Measurements from ENCODE around the gene FGF12. TPM values are rescaled to one million over a fixed set of nuclear protein-coding genes. Genes with fewer than 3 reads are reported as not detected.

FGF12 gene
- total and polyA plus RNA-seq, 2 experiments from 2014 or later: 6.0 to 14.3 TPM

DNA sequence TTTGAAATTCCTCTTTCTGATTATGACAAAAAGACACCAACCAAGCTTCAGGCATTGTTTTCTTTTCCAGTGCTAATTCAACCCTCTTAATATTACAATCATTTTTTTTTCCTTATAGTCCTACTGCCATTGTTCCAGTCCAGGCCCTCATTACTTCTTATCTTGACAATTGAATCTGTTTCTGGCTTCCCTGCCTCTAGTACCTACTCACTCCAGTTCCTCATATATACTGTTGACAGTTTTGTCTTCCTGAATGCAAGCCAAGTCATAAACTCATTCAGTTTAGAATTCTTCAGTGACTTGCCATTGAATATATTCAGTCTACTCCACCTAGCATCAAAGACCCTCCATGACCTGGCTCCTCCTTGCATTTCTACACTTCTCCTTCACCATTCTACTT lies 507.4 kb downstream of the FGF12 start:
- no peaks in the 10 kb centered on the region for H4K20me1 ChIP-seq (replicated peaks; ENCODE audit: insufficient read depth)
- Mint-ChIP-seq H3K4me1 (peaks cover 2% of the 10 kb centered on the region), H3K36me3 (ENCODE audit: low read depth) (no peaks in the 10 kb centered on the region), H3K9me3 (no peaks in the 10 kb centered on the region), H3K27ac (no peak overlapping the region), H3K27me3 (ENCODE audit: insufficient read depth, low read depth, poor library complexity) (peaks cover 2% of the 10 kb centered on the region), H3K4me3 (no peak overlapping the region)
- TF ChIP-seq ZNF114 (CRISPR knock-in tag; IDR thresholded peaks at IDR 0.05) (no peak), CREB1 (CRISPR knock-in tag; IDR thresholded peaks at IDR 0.05; ENCODE audit: low read depth) (no peak), CTCF (conservative IDR thresholded peaks at IDR 0.05; ENCODE audit: low read depth in 2 of 2) (no peak), EZH2 (IDR thresholded peaks at IDR 0.05; ENCODE audit: low read depth, unreplicated experiment) (no peak), NANOG (IDR thresholded peaks at IDR 0.05; ENCODE audit: borderline replicate concordance) (no peak), JUNB (IDR thresholded peaks at IDR 0.05; ENCODE audit: unreplicated experiment) (no peak), EZH2phosphoT487 (IDR thresholded peaks at IDR 0.05; ENCODE audit: unreplicated experiment) (no peak), POLR2AphosphoS5 (IDR thresholded peaks at IDR 0.05; ENCODE audit: low read depth) (no peak), STAT1 (IDR thresholded peaks at IDR 0.05; ENCODE audit: unreplicated experiment) (no peak), ZNF331 (CRISPR knock-in tag; IDR thresholded peaks at IDR 0.05; ENCODE audit: low read depth) (no peak)
- TF ChIP-seq, protein P1, sequence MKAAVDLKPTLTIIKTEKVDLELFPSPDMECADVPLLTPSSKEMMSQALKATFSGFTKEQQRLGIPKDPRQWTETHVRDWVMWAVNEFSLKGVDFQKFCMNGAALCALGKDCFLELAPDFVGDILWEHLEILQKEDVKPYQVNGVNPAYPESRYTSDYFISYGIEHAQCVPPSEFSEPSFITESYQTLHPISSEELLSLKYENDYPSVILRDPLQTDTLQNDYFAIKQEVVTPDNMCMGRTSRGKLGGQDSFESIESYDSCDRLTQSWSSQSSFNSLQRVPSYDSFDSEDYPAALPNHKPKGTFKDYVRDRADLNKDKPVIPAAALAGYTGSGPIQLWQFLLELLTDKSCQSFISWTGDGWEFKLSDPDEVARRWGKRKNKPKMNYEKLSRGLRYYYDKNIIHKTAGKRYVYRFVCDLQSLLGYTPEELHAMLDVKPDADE (IDR thresholded peaks at IDR 0.05): no peak
- TF ChIP-seq, protein P2, sequence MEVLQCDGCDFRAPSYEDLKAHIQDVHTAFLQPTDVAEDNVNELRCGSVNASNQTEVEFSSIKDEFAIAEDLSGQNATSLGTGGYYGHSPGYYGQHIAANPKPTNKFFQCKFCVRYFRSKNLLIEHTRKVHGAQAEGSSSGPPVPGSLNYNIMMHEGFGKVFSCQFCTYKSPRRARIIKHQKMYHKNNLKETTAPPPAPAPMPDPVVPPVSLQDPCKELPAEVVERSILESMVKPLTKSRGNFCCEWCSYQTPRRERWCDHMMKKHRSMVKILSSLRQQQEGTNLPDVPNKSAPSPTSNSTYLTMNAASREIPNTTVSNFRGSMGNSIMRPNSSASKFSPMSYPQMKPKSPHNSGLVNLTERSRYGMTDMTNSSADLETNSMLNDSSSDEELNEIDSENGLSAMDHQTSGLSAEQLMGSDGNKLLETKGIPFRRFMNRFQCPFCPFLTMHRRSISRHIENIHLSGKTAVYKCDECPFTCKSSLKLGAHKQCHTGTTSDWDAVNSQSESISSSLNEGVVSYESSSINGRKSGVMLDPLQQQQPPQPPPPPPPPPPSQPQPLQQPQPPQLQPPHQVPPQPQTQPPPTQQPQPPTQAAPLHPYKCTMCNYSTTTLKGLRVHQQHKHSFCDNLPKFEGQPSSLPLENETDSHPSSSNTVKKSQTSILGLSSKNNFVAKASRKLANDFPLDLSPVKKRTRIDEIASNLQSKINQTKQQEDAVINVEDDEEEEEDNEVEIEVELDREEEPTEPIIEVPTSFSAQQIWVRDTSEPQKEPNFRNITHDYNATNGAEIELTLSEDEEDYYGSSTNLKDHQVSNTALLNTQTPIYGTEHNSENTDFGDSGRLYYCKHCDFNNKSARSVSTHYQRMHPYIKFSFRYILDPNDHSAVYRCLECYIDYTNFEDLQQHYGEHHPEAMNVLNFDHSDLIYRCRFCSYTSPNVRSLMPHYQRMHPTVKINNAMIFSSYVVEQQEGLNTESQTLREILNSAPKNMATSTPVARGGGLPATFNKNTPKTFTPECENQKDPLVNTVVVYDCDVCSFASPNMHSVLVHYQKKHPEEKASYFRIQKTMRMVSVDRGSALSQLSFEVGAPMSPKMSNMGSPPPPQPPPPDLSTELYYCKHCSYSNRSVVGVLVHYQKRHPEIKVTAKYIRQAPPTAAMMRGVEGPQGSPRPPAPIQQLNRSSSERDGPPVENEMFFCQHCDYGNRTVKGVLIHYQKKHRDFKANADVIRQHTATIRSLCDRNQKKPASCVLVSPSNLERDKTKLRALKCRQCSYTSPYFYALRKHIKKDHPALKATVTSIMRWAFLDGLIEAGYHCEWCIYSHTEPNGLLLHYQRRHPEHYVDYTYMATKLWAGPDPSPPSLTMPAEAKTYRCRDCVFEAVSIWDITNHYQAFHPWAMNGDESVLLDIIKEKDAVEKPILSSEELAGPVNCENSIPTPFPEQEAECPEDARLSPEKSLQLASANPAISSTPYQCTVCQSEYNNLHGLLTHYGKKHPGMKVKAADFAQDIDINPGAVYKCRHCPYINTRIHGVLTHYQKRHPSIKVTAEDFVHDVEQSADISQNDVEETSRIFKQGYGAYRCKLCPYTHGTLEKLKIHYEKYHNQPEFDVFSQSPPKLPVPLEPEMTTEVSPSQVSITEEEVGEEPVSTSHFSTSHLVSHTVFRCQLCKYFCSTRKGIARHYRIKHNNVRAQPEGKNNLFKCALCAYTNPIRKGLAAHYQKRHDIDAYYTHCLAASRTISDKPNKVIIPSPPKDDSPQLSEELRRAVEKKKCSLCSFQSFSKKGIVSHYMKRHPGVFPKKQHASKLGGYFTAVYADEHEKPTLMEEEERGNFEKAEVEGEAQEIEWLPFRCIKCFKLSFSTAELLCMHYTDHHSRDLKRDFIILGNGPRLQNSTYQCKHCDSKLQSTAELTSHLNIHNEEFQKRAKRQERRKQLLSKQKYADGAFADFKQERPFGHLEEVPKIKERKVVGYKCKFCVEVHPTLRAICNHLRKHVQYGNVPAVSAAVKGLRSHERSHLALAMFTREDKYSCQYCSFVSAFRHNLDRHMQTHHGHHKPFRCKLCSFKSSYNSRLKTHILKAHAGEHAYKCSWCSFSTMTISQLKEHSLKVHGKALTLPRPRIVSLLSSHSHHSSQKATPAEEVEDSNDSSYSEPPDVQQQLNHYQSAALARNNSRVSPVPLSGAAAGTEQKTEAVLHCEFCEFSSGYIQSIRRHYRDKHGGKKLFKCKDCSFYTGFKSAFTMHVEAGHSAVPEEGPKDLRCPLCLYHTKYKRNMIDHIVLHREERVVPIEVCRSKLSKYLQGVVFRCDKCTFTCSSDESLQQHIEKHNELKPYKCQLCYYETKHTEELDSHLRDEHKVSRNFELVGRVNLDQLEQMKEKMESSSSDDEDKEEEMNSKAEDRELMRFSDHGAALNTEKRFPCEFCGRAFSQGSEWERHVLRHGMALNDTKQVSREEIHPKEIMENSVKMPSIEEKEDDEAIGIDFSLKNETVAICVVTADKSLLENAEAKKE (CRISPR knock-in tag; IDR thresholded peaks at IDR 0.05): no peak
- TF ChIP-seq, protein P3, sequence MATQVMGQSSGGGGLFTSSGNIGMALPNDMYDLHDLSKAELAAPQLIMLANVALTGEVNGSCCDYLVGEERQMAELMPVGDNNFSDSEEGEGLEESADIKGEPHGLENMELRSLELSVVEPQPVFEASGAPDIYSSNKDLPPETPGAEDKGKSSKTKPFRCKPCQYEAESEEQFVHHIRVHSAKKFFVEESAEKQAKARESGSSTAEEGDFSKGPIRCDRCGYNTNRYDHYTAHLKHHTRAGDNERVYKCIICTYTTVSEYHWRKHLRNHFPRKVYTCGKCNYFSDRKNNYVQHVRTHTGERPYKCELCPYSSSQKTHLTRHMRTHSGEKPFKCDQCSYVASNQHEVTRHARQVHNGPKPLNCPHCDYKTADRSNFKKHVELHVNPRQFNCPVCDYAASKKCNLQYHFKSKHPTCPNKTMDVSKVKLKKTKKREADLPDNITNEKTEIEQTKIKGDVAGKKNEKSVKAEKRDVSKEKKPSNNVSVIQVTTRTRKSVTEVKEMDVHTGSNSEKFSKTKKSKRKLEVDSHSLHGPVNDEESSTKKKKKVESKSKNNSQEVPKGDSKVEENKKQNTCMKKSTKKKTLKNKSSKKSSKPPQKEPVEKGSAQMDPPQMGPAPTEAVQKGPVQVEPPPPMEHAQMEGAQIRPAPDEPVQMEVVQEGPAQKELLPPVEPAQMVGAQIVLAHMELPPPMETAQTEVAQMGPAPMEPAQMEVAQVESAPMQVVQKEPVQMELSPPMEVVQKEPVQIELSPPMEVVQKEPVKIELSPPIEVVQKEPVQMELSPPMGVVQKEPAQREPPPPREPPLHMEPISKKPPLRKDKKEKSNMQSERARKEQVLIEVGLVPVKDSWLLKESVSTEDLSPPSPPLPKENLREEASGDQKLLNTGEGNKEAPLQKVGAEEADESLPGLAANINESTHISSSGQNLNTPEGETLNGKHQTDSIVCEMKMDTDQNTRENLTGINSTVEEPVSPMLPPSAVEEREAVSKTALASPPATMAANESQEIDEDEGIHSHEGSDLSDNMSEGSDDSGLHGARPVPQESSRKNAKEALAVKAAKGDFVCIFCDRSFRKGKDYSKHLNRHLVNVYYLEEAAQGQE (IDR thresholded peaks at IDR 0.05; ENCODE audit: unreplicated experiment): no peak
- H2AFZ ChIP-seq: no peak overlapping the region
- H3K27ac ChIP-seq (ENCODE audit: low read depth): no peak overlapping the region
- no peaks in the 10 kb centered on the region for H3K9me2 ChIP-seq (ENCODE audit: insufficient read depth)
- H3K4me2 ChIP-seq: no peak overlapping the region
- H3K27me3 ChIP-seq (ENCODE audit: insufficient read depth): no peaks in the 10 kb centered on the region
- DNase-seq (ENCODE audit: low spot score): no peak
- H3F3A ChIP-seq (replicated peaks; ENCODE audit: low read depth): no peaks in the 10 kb centered on the region
- no peaks in the 10 kb centered on the region for H3K79me2 ChIP-seq (replicated peaks; ENCODE audit: insufficient read depth)
- no peak overlapping the region for H3K4me3 ChIP-seq
- H3K36me3 ChIP-seq (ENCODE audit: insufficient read depth): no peaks in the 10 kb centered on the region
- H3K4me1 ChIP-seq (ENCODE audit: insufficient read depth): no peaks in the 10 kb centered on the region
- ATAC-seq: no peak
